ENCODE data around the gene RXFP1.

Gene RXFP1

DNA sequence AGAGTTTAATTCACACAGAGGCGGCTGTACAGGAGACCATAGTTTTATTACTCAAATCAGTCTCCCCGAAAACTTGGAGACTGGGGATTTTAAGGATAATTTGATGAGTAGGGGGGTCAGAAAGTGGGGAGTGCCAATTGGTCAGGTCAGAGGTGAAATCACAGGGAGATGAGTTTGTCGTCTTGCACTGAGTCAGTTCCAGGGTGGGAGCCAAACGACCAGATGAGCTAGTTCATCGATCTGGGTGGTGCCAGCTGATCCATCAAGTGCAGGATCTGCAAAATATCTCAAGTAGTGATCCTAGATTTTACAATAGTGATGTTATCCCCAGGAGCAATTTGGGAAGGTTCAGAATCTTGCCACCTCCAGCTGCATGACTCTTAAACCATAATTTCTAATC is 154.4 kb downstream of the RXFP1 start:
- DNase-seq, result no peak

DNA sequence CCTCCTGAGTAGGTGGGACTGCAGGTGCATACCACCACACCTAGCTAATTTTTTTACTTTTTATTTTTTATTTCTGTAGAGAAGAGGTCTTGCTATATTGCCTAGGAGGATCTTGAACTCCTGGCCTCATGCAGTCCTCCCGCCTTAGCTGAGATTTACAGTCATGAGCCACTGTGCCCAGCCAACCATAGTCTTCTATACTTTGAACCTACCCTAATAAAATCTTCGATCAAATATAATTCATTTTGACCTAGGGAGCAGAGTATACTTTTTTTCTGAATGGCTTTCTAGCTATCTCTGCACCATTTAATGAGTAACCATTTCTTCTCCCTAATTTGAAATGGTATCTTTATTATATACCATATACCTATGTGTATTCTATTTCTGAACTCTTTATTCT is 157.1 kb downstream of the RXFP1 start:
- no peak for DNase-seq

- no peak for DNase-seq
Measured at GRCh38 chr4:158681629-158682028, 159.9 kb downstream of the RXFP1 start.

GRCh38 chr4:158682066-158682465 is 160.4 kb downstream of the RXFP1 start:
- DNase-seq, result no peak

GRCh38 chr4:158688813-158689212 is 167.1 kb downstream of the RXFP1 start:
- no peak for DNase-seq

All from bone marrow (tissue), 2 donors.